Fibroblast of lung (primary cell): ENCODE measurements around the gene C4orf50. TPM values are rescaled to one million over a fixed set of nuclear protein-coding genes. Genes with fewer than 3 reads are reported as not detected.

ENCODE experiments used
- DNase-seq, 2 donors: peaks; one replicate each; pipeline versions ENCODE4 v3.0.0 to v3.0.0-alpha.2; 2010; ENCODE audit warnings: low read depth in 2 of 2
- H2AFZ ChIP-seq: 2 replicates; pipeline ENCODE4 v1.5.1; 2012; ENCODE audit warnings: low read length, control low read depth, inconsistent platforms
- H3K27ac ChIP-seq: 2 replicates; pipeline ENCODE4 v1.5.1; 2011; ENCODE audit warnings: low read length, control low read depth; ENCODE audit not compliant: insufficient read depth
- H3K27me3 ChIP-seq: 2 replicates; pipeline ENCODE4 v1.5.1; 2011; ENCODE audit warnings: mild to moderate bottlenecking, low read length; ENCODE audit not compliant: control insufficient read depth, insufficient read depth
- H3K36me3 ChIP-seq: 2 replicates; pipeline ENCODE4 v1.5.1; 2011; ENCODE audit warnings: low read length; ENCODE audit not compliant: control insufficient read depth, insufficient read depth
- H3K4me1 ChIP-seq: 2 replicates; pipeline ENCODE4 v1.5.1; 2011; ENCODE audit warnings: low read length; ENCODE audit not compliant: control insufficient read depth, insufficient read depth; ENCODE audit errors: extremely low read depth
- H3K4me2 ChIP-seq: 2 replicates; pipeline ENCODE4 v1.5.1; 2011; ENCODE audit warnings: low read length, control low read depth; ENCODE audit not compliant: insufficient read depth; ENCODE audit errors: extremely low read depth
- H3K4me3 ChIP-seq, 4 experiments: fragments of 200-600 bp in 1 of 4; sonication (generic) in 1 of 4; replicated peaks in 1 of 4; 2 replicates each; pipeline ENCODE4 v1.5.1; 2011 to 2016; ENCODE audit warnings: low read length in 4 of 4, low read depth in 3 of 4, mild to moderate bottlenecking in 3 of 4, control low read depth in 2 of 4, inconsistent platforms in 1 of 4, mixed read lengths in 1 of 4; ENCODE audit not compliant: insufficient read depth in 1 of 4; ENCODE audit errors: control extremely low read depth in 1 of 4
- H3K79me2 ChIP-seq: 2 replicates; pipeline ENCODE4 v1.5.1; 2012; ENCODE audit warnings: mild to moderate bottlenecking, low read length, inconsistent platforms; ENCODE audit not compliant: control insufficient read depth, insufficient read depth
- H3K9ac ChIP-seq: 2 replicates; pipeline ENCODE4 v1.5.1; 2011; ENCODE audit warnings: mild to moderate bottlenecking, low read length, control low read depth; ENCODE audit not compliant: insufficient read depth
- H3K9me3 ChIP-seq: 2 replicates; pipeline ENCODE4 v1.5.1; 2012; ENCODE audit warnings: low read depth, low read length; ENCODE audit not compliant: control insufficient read depth, insufficient read depth
- H4K20me1 ChIP-seq: 2 replicates; pipeline ENCODE4 v1.5.1; 2011; ENCODE audit warnings: low read length; ENCODE audit not compliant: control insufficient read depth, insufficient read depth; ENCODE audit errors: extremely low read depth
- EZH2 ChIP-seq: IDR thresholded peaks from 2 replicates; pipeline ENCODE4 v1.5.1; 2012; ENCODE audit warnings: low read length, control low read depth, mild to moderate bottlenecking; ENCODE audit errors: missing control alignments
- polyA plus RNA-seq, 2 donors: library from polyadenylated mRNA; depleted of rRNA in 1 of 2; stranded (reverse) in 1 of 2; unstranded in 1 of 2; fragments of >200 nt; gene quantifications; 2 replicates each; pipeline ENCODE4 v1.2.1, GENCODE V29; 2011 to 2012; ENCODE audit warnings: missing spikeins in 1 of 2
- total RNA-seq: library from RNA; depleted of rRNA; stranded (reverse); fragments of >200 nt; gene quantifications from 2 replicates; pipeline ENCODE4 v1.2.1, GENCODE V29; 2014
- TF ChIP-seq, protein P1 (sequence below), 2 donors: IDR thresholded peaks in 1 of 2; conservative IDR thresholded peaks in 1 of 2; 1 replicate in 1 of 2; 2 replicates in 1 of 2; pipeline ENCODE4 v1.5.1; 2011 to 2012; ENCODE audit warnings: low read length in 2 of 2, control low read depth in 1 of 2, inconsistent platforms in 1 of 2, low read depth in 1 of 2, mild to moderate bottlenecking in 1 of 2

The C4orf50 gene
- total and polyA plus RNA-seq, 2 donors (not counting 1 experiment from before 2014, with no cell fraction given): not detected

- H3K27ac ChIP-seq: no peak overlapping the region
- TF ChIP-seq, protein P1, sequence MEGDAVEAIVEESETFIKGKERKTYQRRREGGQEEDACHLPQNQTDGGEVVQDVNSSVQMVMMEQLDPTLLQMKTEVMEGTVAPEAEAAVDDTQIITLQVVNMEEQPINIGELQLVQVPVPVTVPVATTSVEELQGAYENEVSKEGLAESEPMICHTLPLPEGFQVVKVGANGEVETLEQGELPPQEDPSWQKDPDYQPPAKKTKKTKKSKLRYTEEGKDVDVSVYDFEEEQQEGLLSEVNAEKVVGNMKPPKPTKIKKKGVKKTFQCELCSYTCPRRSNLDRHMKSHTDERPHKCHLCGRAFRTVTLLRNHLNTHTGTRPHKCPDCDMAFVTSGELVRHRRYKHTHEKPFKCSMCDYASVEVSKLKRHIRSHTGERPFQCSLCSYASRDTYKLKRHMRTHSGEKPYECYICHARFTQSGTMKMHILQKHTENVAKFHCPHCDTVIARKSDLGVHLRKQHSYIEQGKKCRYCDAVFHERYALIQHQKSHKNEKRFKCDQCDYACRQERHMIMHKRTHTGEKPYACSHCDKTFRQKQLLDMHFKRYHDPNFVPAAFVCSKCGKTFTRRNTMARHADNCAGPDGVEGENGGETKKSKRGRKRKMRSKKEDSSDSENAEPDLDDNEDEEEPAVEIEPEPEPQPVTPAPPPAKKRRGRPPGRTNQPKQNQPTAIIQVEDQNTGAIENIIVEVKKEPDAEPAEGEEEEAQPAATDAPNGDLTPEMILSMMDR (conservative IDR thresholded peaks at IDR 0.05 in 1 of 2, IDR thresholded peaks at IDR 0.05 in 1 of 2; ENCODE audit: low read depth in 1 of 2, low read length in 2 of 2): no peak
- TF ChIP-seq EZH2: no peak
- H3K4me1 ChIP-seq: no peaks in the 10 kb centered on the region
- no peaks in the 10 kb centered on the region for H3K9me3 ChIP-seq
- H3K79me2 ChIP-seq: no peaks in the 10 kb centered on the region
- no peaks in the 10 kb centered on the region for H3K36me3 ChIP-seq
- H3K27me3 ChIP-seq: no peaks in the 10 kb centered on the region
- no peak overlapping the region for H3K4me3 ChIP-seq
- H3K9ac ChIP-seq: no peak overlapping the region
- no peaks in the 10 kb centered on the region for H4K20me1 ChIP-seq
- no peak overlapping the region for H3K4me2 ChIP-seq
- H2AFZ ChIP-seq: no peak overlapping the region
- no peak for DNase-seq
These were observed 9.2 kb upstream of the C4orf50 start for GRCh38 chr4:6027392-6027791.

- H3K9me3 ChIP-seq: no peaks in the 10 kb centered on the region
- H3K27ac ChIP-seq: no peak overlapping the region
- TF ChIP-seq EZH2: no peak
- no peaks in the 10 kb centered on the region for H3K27me3 ChIP-seq
- H4K20me1 ChIP-seq: no peaks in the 10 kb centered on the region
- H3K4me2 ChIP-seq: no peak overlapping the region
- no peak overlapping the region for H2AFZ ChIP-seq
- no peaks in the 10 kb centered on the region for H3K4me1 ChIP-seq
- no peaks in the 10 kb centered on the region for H3K79me2 ChIP-seq
- H3K9ac ChIP-seq: no peak overlapping the region
- no peak overlapping the region for H3K4me3 ChIP-seq
- DNase-seq: no peak
- no peaks in the 10 kb centered on the region for H3K36me3 ChIP-seq
These were observed 6.2 kb upstream of the C4orf50 start for GRCh38 chr4:6024313-6024960.

GRCh38 chr4:6023731-6024130 is 5.5 kb upstream of the C4orf50 start:
- no peak overlapping the region for H3K9ac ChIP-seq
- TF ChIP-seq EZH2: no peak
- TF ChIP-seq, protein P1 (conservative IDR thresholded peaks at IDR 0.05 in 1 of 2, IDR thresholded peaks at IDR 0.05 in 1 of 2; ENCODE audit: low read depth in 1 of 2, low read length in 2 of 2): no peak
- no peak overlapping the region for H3K27ac ChIP-seq
- H3K4me1 ChIP-seq: no peaks in the 10 kb centered on the region
- no peak overlapping the region for H3K4me3 ChIP-seq
- no peaks in the 10 kb centered on the region for H3K9me3 ChIP-seq
- no peak overlapping the region for H3K4me2 ChIP-seq
- H2AFZ ChIP-seq: no peak overlapping the region
- no peaks in the 10 kb centered on the region for H3K79me2 ChIP-seq
- no peaks in the 10 kb centered on the region for H3K36me3 ChIP-seq
- no peaks in the 10 kb centered on the region for H4K20me1 ChIP-seq
- H3K27me3 ChIP-seq: no peaks in the 10 kb centered on the region
- no peak for DNase-seq
